Heart right ventricle (tissue), 16 donors: ENCODE results near the gene ZCCHC4. TPM values are rescaled to one million over a fixed set of nuclear protein-coding genes. Genes with fewer than 3 reads are reported as not detected.
A peak's percentile ranks its signal among the peaks of the same experiment; 100 is the strongest.
"Not testable (repeated sequence)": the region's sequence is repeated elsewhere in the genome, so short reads cannot be mapped to it uniquely, and the experiment has no call there.

ENCODE experiments used
- ATAC-seq, 8 donors: fragments of 200-7000 bp; cut with Tn5 transposase; one replicate each; pipeline ENCODE4 v1.9.1; 2020; ENCODE audit warnings: mild to moderate bottlenecking in 8 of 8, moderate library complexity in 8 of 8, moderate number of reproducible peaks in 1 of 8
- DNase-seq, 2 donors: peaks; one replicate each; pipeline ENCODE4 v3.0.0-alpha.2; 2020
- H3K27ac ChIP-seq, 10 donors: fragments of 200-600 bp; sonication (generic) in 2 of 10; one replicate each; pipeline versions ENCODE4 v1.5.0 to v1.8.0; 2020 to 2022; ENCODE audit warnings: mild to moderate bottlenecking in 3 of 10
- H3K27me3 ChIP-seq, 7 donors: fragments of 200-600 bp; one replicate each; pipeline ENCODE4 v1.8.0; 2021 to 2022; ENCODE audit warnings: mild to moderate bottlenecking in 2 of 7
- H3K36me3 ChIP-seq, 9 donors: fragments of 200-600 bp; sonication (generic) in 1 of 9; one replicate each; pipeline versions ENCODE4 v1.5.0 to v1.8.0; 2020 to 2022; ENCODE audit warnings: mild to moderate bottlenecking in 2 of 9
- H3K4me1 ChIP-seq, 9 donors: fragments of 200-600 bp; sonication (generic) in 1 of 9; one replicate each; pipeline versions ENCODE4 v1.5.0 to v1.8.0; 2020 to 2022; ENCODE audit warnings: mild to moderate bottlenecking in 4 of 9
- H3K4me3 ChIP-seq, 10 donors: fragments of 200-600 bp; sonication (generic) in 2 of 10; one replicate each; pipeline versions ENCODE4 v1.5.0 to v1.8.0; 2020 to 2022; ENCODE audit warnings: mild to moderate bottlenecking in 7 of 10, moderate library complexity in 2 of 10
- H3K9me3 ChIP-seq, 11 donors: fragments of 200-600 bp in 10 of 11; sonication (generic) in 2 of 11; one replicate each; pipeline versions ENCODE4 v1.5.0 to v1.8.0; 2013 to 2022; ENCODE audit warnings: mild to moderate bottlenecking in 2 of 11, control low read depth in 1 of 11, moderate library complexity in 1 of 11
- WGBS, 2 donors: extraction: QIAGEN DNeasy Blood & Tissue Kit; methylation state at CpG; one replicate each; pipeline ENCODE4 v1.1.7; 2013; ENCODE audit warnings: inconsistent platforms in 1 of 2; 5-methylcytosine and 5-hydroxymethylcytosine counted together
- intact Hi-C, 10 donors: fragments of 100-400 bp; cut with DNase I; formaldehyde crosslinking; loops; one replicate each; pipeline versions ENCODE4 v1.11.1 to v1.14.2; 2022
- polyA plus RNA-seq, 2 donors: library from polyadenylated mRNA; stranded (reverse); fragments of 200-250 nt; gene quantifications; one replicate each; pipeline ENCODE4 v1.2.3, GENCODE V29; 2013
- total RNA-seq, 10 donors: library from RNA; stranded (reverse); fragmentation: NEBNext Ultra II Directional in 3 of 10; extraction: Animal tissue kit (Norgen Biotek cat#: 25700) in 3 of 10; gene quantifications; one replicate each; pipeline versions ENCODE4 v1.2.1 to v1.2.4, GENCODE V29; 2021 to 2023
- TF ChIP-seq, protein P1 (sequence below), 9 donors: fragments of 200-600 bp; sonication (generic) in 2 of 9; IDR thresholded peaks; one replicate each; pipeline versions ENCODE4 v1.5.0 to v1.8.0; 2021 to 2022; ENCODE audit warnings: antibody characterized with exemption in 9 of 9, mild to moderate bottlenecking in 5 of 9, moderate library complexity in 1 of 9
- donor health status: Arrhythmogenic right ventricular cardiomyopathy.
- donor health status: ischemic (EF 13 %, LVEDD 7.1; RV severe dilation, severe dysfunction).
- donor health status: healthy with polysubstance abuse.
- donor health status: DM: no; HTN: yes; CAD: no.
- donor health status: DM: no; HTN: no; CAD: no.
- donor health status: ischemic (EF 25% LVEDD 6.9; RV normal size, moderate dysfunction).
- donor health status: ischemic (EF 25% LVEDD 5.7; RV mildly dilated, moderate dysfunction).
- donor health status: healthy.
- donor health status: DM: yes; HTN: yes; CAD: no.
- donor health status: Ischemic cardiomyopathy.
- donor health status: ischemic (EF 35%, LVEDD 5.7; RV mildly dilated, moderate dysfunction).
- donor health status: nonischemic (EF 11% LVEDD 7.7; RV severe dilation, severe dysfunction).
- donor health status: DM: yes; HTN: yes; CAD: no.
- donor health status: PGD.
- donor health status: ischemic (EF 29% LVEDD 5.4; RV normal size, mild dysfunction).
- donor health status: nonischemic (EF 23%, LVEDD 6.1; RV moderate dilation, normal function).

Gene ZCCHC4
- total and polyA plus RNA-seq, 12 donors, result 3.8 to 10.9 (median 7.5) TPM

DNA sequence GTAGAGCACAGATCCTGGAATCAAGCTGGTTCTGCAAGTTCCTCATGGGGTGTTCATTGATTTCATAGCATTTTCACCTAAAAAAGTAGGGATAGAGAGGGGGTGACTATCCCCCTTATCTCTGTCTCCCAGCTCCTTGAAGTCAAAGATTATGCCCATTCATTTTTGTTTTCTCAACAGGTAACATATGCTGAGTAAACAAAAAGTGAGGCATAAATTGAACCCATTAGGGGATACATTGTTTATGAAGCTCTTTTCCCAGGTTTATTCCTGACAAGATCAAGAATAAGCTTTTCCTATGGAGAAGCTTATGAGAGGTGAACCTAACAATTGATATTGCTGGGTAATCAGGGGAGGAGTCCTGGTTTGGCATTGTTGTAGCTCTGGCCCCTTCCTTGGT lies 55.3 kb downstream of the ZCCHC4 start:
- H3K4me3 ChIP-seq, result no peak overlapping the region

DNA sequence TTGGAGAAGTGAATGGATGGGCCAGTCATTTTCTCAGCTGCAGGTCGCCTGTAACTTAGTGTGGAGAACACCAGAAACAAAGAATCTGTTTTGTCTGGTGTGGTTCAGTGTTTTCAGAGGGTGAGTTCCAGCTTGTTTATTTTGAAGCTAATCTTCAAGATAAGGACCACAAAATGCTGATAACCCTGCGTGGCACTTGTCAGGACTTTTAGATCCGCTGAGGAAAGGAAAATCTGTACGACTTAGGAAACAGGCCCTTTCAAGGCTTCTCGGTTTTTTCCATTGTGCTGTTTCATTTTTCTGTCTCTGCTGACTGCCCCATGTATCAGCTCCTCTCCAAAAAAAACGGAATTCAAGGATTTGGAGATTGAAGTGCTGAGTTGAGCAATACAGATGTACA lies 55.7 kb downstream of the ZCCHC4 start:
- intact Hi-C loops, result loop anchor here in 6 of 10 donors (5.0 to 10.0 kb wide), 5 partner anchors 54 to 881 kb away; partner anchors contain the start of genes SEPSECS (in 1 of the 6) and ZCCHC4 (in 1 of the 6)
- 66 to 72% methylated on average over 6 of the region's 6 CpGs for WGBS, 2 donors
- TF ChIP-seq, protein P1, sequence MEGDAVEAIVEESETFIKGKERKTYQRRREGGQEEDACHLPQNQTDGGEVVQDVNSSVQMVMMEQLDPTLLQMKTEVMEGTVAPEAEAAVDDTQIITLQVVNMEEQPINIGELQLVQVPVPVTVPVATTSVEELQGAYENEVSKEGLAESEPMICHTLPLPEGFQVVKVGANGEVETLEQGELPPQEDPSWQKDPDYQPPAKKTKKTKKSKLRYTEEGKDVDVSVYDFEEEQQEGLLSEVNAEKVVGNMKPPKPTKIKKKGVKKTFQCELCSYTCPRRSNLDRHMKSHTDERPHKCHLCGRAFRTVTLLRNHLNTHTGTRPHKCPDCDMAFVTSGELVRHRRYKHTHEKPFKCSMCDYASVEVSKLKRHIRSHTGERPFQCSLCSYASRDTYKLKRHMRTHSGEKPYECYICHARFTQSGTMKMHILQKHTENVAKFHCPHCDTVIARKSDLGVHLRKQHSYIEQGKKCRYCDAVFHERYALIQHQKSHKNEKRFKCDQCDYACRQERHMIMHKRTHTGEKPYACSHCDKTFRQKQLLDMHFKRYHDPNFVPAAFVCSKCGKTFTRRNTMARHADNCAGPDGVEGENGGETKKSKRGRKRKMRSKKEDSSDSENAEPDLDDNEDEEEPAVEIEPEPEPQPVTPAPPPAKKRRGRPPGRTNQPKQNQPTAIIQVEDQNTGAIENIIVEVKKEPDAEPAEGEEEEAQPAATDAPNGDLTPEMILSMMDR (IDR thresholded peaks at IDR 0.05), result no peak

More for the DNA sequence above, 55.3 kb downstream of the ZCCHC4 start:
- intact Hi-C loops, result loop anchor here in 6 of 10 donors (5.0 to 10.0 kb wide), 5 partner anchors 53 to 881 kb away; partner anchors contain the start of genes SEPSECS (in 1 of the 6) and ZCCHC4 (in 1 of the 6)
- no peaks in the 10 kb centered on the region for H3K27me3 ChIP-seq
- H3K27ac ChIP-seq, result no peak overlapping the region
- H3K4me1 ChIP-seq, result no peaks in the 10 kb centered on the region
- DNase-seq (no peak), ATAC-seq (no peak)
- H3K36me3 ChIP-seq, result peaks cover 0 to 60% (median 14%) of the 10 kb centered on the region in 9 donors
- no peaks in the 10 kb centered on the region for H3K9me3 ChIP-seq
- TF ChIP-seq, protein P1 (IDR thresholded peaks at IDR 0.05), result no peak

DNA sequence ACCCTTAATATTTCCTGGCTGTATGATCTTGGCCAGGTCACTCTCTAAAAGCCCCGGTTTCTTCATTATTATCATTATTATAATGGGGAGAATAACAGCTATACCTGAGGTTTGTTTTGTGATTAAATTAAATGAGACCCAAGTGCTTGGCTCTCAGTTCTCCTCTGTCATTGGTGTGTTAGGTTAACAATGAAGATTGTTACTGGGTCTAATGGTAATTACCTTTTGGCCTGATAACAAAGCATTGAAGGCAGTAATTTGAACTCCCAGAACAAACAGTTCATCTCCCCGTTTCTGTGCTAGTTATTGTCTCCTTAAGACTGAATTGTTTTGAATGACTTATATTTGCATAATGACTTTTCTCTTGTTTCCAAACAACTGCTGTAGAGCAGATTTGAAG lies 57.7 kb downstream of the ZCCHC4 start:
- H3K36me3 ChIP-seq, result peaks cover 0 to 38% (median 8%) of the 10 kb centered on the region in 9 donors
- WGBS, 2 donors, result 79 to 83% methylated on average over 2 of the region's 2 CpGs
- no peaks in the 10 kb centered on the region for H3K4me1 ChIP-seq
- H3K27me3 ChIP-seq, result no peaks in the 10 kb centered on the region
- TF ChIP-seq, protein P1 (IDR thresholded peaks at IDR 0.05), result no peak
- H3K9me3 ChIP-seq, result no peaks in the 10 kb centered on the region
- ATAC-seq (no peak), DNase-seq (no peak)
- intact Hi-C loops, result loop anchor here in 4 of 10 donors (10.0 kb wide), 3 partner anchors 135 to 195 kb away; partner anchors contain the start of gene PI4K2B (in 1 of the 4)
- H3K4me3 ChIP-seq, result no peak overlapping the region
- H3K27ac ChIP-seq, result no peak overlapping the region

More for the DNA sequence above, 55.7 kb downstream of the ZCCHC4 start:
- no peaks in the 10 kb centered on the region for H3K4me1 ChIP-seq
- H3K9me3 ChIP-seq, result no peaks in the 10 kb centered on the region
- DNase-seq (no peak), ATAC-seq (peak in 1 of 8 donors; percentile 22)
- H3K27me3 ChIP-seq, result no peaks in the 10 kb centered on the region
- no peak overlapping the region for H3K4me3 ChIP-seq
- H3K27ac ChIP-seq, result no peak overlapping the region
- peaks cover 0 to 56% (median 14%) of the 10 kb centered on the region in 9 donors for H3K36me3 ChIP-seq

DNA sequence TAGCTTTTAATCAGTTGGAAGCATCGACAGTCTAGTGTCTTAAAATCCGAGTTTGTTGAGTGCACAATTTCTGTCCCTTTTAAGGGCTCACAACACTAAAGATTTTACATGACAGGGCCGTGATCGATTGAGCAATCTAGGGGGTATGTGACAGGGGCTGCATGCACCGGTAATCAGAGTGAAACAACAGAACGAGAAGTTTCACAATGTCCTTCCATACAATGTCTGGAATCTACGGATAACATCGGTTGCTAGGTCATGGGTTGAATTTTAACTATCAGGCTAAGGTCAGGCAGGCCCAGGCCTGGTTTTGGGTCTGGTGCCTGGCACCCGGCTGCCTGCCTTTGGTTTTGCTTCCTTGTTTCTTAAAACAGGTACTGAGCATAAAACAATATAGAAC lies 60.0 kb downstream of the ZCCHC4 start:
- intact Hi-C loops, result loop anchor here in 4 of 10 donors (10.0 kb wide), 3 partner anchors 138 to 198 kb away; partner anchors contain the start of gene PI4K2B (in 1 of the 4)
- H3K9me3 ChIP-seq, DNase-seq: not testable (repeated sequence)

More for the DNA sequence above, 60.0 kb downstream of the ZCCHC4 start:
- WGBS, 2 donors, result 84 to 87% methylated on average over 9 of the region's 9 CpGs
- ATAC-seq, H3K27ac ChIP-seq, H3K4me1 ChIP-seq, H3K27me3 ChIP-seq, H3K4me3 ChIP-seq: not testable (repeated sequence)
- peaks cover 0 to 29% (median 7%) of the 10 kb centered on the region in 9 donors for H3K36me3 ChIP-seq
